Stimulated activated CD4-positive, alpha-beta T cell treated with anti-CD3 and anti-CD28 coated beads, Interleukin-4, amount 100 ng/mL, for 4 hours (primary cell): ENCODE results near the gene ANAPC1.
"Not testable (repeated sequence)": the region's sequence is repeated elsewhere in the genome, so short reads cannot be mapped to it uniquely, and the experiment has no call there.

ENCODE experiments used
- DNase-seq, 2 experiments: peaks; one replicate each; pipeline ENCODE4 v3.0.0-alpha.2; 2020

The ANAPC1 gene

DNA sequence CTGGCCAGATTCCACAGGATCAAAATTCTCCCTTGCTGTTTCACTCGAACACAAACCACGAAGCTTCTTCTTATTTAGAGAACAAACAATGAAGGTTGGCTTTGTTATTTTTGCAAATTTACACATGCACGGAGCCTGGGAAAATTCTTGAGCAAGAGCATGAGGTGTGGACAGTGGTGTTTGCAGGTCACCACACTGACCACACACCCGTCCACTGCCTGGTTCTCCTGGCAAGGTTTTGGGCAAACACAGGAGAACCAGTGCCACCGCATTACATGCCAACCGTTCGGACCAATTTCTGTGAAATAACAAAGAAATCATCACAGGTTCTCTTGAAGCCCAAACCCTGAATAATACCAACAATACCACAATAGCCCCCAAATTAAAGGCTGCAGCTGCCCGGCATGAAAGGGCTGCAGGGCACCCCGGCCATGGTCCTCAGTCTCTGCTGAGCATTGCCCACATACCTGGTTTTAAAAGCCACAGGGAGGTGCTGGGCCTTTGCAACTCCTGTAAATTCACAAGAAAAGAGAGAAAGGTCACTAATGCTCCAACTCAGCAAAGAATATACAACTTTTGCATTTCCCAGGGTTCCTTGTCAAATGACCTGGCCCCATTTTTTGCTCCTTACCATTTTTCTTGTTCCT lies 154.1 kb downstream of the ANAPC1 start:
- not testable (repeated sequence) for DNase-seq

- DNase-seq: peak in 1 of 2 experiments; percentile 25
These were observed 156.3 kb downstream of the ANAPC1 start for GRCh38 chr2:111727611-111728110.

GRCh38 chr2:111725742-111726141 lies 158.3 kb downstream of the ANAPC1 start:
- DNase-seq: peak in 1 of 2 experiments; percentile 13

- not testable (repeated sequence) for DNase-seq
These were observed 164.4 kb downstream of the ANAPC1 start for GRCh38 chr2:111719610-111720009.
